Measurements from ENCODE around the gene ASZ1.
"Not testable (repeated sequence)": the region's sequence is repeated elsewhere in the genome, so short reads cannot be mapped to it uniquely, and the experiment has no call there.

DNA sequence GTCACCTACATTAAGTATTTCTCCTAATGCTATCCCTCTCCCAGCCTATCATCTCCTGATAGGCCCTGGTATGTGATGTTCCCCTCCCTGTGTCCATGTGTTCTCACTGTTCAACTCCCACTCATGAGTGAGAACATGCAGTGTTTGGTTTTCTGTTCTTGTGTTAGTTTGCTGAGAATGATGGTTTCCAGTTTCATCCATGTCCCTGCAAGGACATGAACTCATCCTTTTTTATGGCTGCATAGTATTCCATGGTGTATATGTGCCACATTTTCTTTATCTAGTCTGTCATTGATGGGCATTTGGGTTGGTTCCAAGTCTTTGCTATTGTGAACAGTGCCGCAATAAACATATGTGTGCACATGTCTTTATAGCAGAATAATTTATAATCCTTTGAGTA lies 12.7 kb downstream of the ASZ1 start:
- TF ChIP-seq, protein P1, sequence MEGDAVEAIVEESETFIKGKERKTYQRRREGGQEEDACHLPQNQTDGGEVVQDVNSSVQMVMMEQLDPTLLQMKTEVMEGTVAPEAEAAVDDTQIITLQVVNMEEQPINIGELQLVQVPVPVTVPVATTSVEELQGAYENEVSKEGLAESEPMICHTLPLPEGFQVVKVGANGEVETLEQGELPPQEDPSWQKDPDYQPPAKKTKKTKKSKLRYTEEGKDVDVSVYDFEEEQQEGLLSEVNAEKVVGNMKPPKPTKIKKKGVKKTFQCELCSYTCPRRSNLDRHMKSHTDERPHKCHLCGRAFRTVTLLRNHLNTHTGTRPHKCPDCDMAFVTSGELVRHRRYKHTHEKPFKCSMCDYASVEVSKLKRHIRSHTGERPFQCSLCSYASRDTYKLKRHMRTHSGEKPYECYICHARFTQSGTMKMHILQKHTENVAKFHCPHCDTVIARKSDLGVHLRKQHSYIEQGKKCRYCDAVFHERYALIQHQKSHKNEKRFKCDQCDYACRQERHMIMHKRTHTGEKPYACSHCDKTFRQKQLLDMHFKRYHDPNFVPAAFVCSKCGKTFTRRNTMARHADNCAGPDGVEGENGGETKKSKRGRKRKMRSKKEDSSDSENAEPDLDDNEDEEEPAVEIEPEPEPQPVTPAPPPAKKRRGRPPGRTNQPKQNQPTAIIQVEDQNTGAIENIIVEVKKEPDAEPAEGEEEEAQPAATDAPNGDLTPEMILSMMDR (IDR thresholded peaks at IDR 0.05) = not testable (repeated sequence)
- TF ChIP-seq POLR2AphosphoS5 (IDR thresholded peaks at IDR 0.05) = not testable (repeated sequence)
